Nephron progenitor cell (in vitro differentiated cells): ENCODE measurements around the gene MLLT3.

Experiments
- DNase-seq: peaks from one replicate; pipeline ENCODE4 v3.0.0; 2021
- H3K27ac Mint-ChIP-seq: 2 replicates; pipeline ENCODE4 v1.8.0; 2021; ENCODE audit warnings: mild to moderate bottlenecking, moderate library complexity, mixed read lengths
- H3K27me3 Mint-ChIP-seq: 2 replicates; pipeline ENCODE4 v1.8.0; 2021; ENCODE audit warnings: mild to moderate bottlenecking, low read depth, mixed read lengths; ENCODE audit not compliant: poor library complexity
- H3K36me3 Mint-ChIP-seq: 2 replicates; pipeline ENCODE4 v1.8.0; 2021; ENCODE audit warnings: low read depth, mixed read lengths
- H3K4me1 Mint-ChIP-seq: 2 replicates; pipeline ENCODE4 v1.8.0; 2021; ENCODE audit warnings: mixed read lengths
- H3K4me3 Mint-ChIP-seq: 2 replicates; pipeline ENCODE4 v1.8.0; 2021; ENCODE audit warnings: mild to moderate bottlenecking, moderate library complexity, mixed read lengths
- H3K9me3 Mint-ChIP-seq: 2 replicates; pipeline ENCODE4 v1.8.0; 2021; ENCODE audit warnings: mild to moderate bottlenecking, moderate library complexity, mixed read lengths
- CTCF ChIP-seq: fragments of 200-600 bp; sonication (generic); IDR thresholded peaks from 2 replicates; pipeline ENCODE4 v1.5.0; 2021; ENCODE audit warnings: antibody characterized with exemption

The MLLT3 gene

GRCh38 chr9:20473515-20474013, 148.7 kb downstream of the MLLT3 start:
- Mint-ChIP-seq H3K27me3 (no peaks in the 10 kb centered on the region), H3K36me3 (no peaks in the 10 kb centered on the region), H3K27ac (peak overlapping the region; percentile 57), H3K9me3 (no peaks in the 10 kb centered on the region), H3K4me1 (peaks cover 94% of the 10 kb centered on the region), H3K4me3 (no peak overlapping the region)
- no peak for TF ChIP-seq CTCF
- DNase-seq: no peak

GRCh38 chr9:20472342-20473045, 149.8 kb downstream of the MLLT3 start:
- H3K27me3 Mint-ChIP-seq: no peaks in the 10 kb centered on the region
- no peak overlapping the region for H3K4me3 Mint-ChIP-seq
- no peaks in the 10 kb centered on the region for H3K9me3 Mint-ChIP-seq
- peaks cover 88% of the 10 kb centered on the region for H3K4me1 Mint-ChIP-seq
- TF ChIP-seq CTCF: no peak
- no peak overlapping the region for H3K27ac Mint-ChIP-seq
- no peaks in the 10 kb centered on the region for H3K36me3 Mint-ChIP-seq
- DNase-seq: no peak

- Mint-ChIP-seq H3K27ac (peak overlapping the region; percentile 21), H3K27me3 (no peaks in the 10 kb centered on the region), H3K36me3 (no peaks in the 10 kb centered on the region), H3K4me3 (no peak overlapping the region), H3K9me3 (no peaks in the 10 kb centered on the region), H3K4me1 (peaks cover 73% of the 10 kb centered on the region)
- TF ChIP-seq CTCF: no peak
- no peak for DNase-seq
Observed at GRCh38 chr9:20466328-20467008, 155.8 kb downstream of the MLLT3 start.

GRCh38 chr9:20464242-20464641, 158.1 kb downstream of the MLLT3 start:
- no peak for DNase-seq
- no peaks in the 10 kb centered on the region for H3K27me3 Mint-ChIP-seq
- no peaks in the 10 kb centered on the region for H3K36me3 Mint-ChIP-seq
- no peaks in the 10 kb centered on the region for H3K9me3 Mint-ChIP-seq
- no peak overlapping the region for H3K4me3 Mint-ChIP-seq
- H3K27ac Mint-ChIP-seq: no peak overlapping the region
- H3K4me1 Mint-ChIP-seq: peaks cover 76% of the 10 kb centered on the region
- no peak for TF ChIP-seq CTCF

GRCh38 chr9:20463823-20464222, 158.5 kb downstream of the MLLT3 start:
- Mint-ChIP-seq H3K9me3 (no peaks in the 10 kb centered on the region), H3K4me3 (no peak overlapping the region), H3K27me3 (no peaks in the 10 kb centered on the region), H3K27ac (no peak overlapping the region), H3K4me1 (peaks cover 76% of the 10 kb centered on the region), H3K36me3 (no peaks in the 10 kb centered on the region)
- no peak for TF ChIP-seq CTCF
- no peak for DNase-seq

- H3K4me3 Mint-ChIP-seq: no peak overlapping the region
- DNase-seq: no peak
- no peaks in the 10 kb centered on the region for H3K9me3 Mint-ChIP-seq
- H3K36me3 Mint-ChIP-seq: peaks cover 9% of the 10 kb centered on the region
- H3K27me3 Mint-ChIP-seq: no peaks in the 10 kb centered on the region
- no peak overlapping the region for H3K27ac Mint-ChIP-seq
- no peak for TF ChIP-seq CTCF
- peaks cover 80% of the 10 kb centered on the region for H3K4me1 Mint-ChIP-seq
Observed at GRCh38 chr9:20462410-20462809, 159.9 kb downstream of the MLLT3 start.
